ENCODE results near the gene SERPINB4.

DNA sequence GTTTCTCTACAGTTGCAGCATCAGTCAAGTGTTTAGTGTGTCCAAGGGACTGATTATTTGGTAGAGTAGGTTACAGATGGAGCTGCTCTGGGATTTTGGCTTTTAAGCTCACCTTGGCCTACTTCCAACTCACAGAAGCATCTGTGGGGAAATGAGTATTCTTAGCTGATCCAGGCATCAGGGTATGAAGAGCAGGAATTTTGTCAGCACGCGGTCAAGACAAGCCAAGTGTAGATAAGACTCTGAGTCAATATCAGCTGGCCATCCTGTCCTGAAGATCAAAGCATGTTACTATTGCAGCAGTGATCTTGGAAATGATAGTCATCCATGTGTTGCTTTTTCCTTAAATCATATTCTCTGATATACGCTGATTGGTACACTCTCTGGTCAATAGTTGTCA, 24.4 kb downstream of the SERPINB4 start:
- TF ChIP-seq POLR2A (IDR thresholded peaks at IDR 0.05) (no peak), CTCF (IDR thresholded peaks at IDR 0.05) (no peak), POLR2AphosphoS5 (IDR thresholded peaks at IDR 0.05) (no peak)
